Suppressor macrophage (primary cell): Measurements from ENCODE around the gene C6orf132.

Experiments used
- DNase-seq, 4 experiments: peaks; one replicate each; pipeline ENCODE4 v3.0.0-alpha.2; 2020 to 2022

The C6orf132 gene

GRCh38 chr6:42103753-42104094 lies 38.7 kb downstream of the C6orf132 start:
- no peak for DNase-seq

GRCh38 chr6:42103216-42103615 lies 39.2 kb downstream of the C6orf132 start:
- DNase-seq, result no peak

DNA sequence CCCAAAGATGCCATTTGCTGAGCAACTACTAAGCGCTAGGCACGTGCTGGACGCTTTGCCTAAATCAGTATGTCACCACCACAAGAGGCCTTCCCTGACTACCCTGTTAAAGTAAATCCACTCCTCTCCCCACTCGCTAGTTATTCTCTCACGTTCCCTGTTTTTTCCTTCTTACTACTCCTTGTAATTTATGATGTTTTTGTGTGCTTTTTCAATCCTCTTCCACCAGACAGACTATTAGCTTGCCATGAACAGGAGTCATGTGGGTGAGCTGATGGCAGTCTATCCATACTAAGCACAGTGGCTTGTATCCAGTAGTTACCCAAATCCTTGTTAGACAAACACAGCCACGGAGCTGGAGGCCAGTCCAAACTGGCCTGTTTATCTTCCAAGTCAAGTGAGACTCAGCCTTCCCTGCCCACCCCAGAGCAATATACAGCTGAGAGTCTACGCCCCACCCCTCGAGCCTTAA lies 41.2 kb downstream of the C6orf132 start:
- DNase-seq, result no peak

DNA sequence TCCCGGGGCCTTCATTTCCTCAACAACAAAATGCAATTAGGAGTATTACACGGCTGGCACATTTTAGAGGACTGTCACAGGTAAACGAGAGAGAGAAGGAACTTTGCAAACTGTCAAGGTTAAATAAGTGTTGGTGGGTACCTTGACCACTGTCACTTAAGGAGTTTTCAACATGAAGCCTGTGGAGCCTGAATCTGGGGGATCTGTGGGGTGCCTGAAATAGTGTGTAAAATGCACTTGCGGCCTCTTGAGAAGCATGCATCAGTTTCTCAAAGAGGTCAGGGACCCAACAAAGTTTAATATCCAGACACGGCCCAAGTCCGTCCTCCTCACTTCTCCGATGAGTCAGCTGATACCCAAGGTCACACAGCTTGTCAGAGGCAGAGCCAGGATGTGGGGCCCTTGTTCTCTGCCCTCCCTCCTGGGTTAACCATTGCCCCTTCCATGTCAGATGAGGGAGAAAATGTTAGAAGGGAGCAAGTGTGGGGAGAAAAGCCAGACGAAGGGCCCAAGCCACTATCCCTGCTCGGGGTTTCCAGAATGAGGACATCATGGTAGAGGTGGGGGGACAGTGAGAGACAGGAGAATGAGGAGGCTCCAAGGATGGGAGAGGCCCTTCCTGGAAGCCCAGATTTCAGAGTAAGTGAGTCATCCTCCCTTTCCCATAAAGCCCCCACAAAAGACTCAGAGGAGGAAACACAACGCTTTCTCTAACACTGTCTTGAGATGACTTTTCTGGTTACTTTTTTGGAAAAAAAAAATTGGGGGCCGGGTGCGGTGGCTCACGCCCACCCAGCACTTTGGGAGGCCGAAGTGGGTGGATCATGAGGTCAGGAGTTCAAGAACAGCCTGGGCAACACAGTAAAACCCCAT lies 42.2 kb downstream of the C6orf132 start:
- DNase-seq, result no peak

- no peak for DNase-seq
Observed at GRCh38 chr6:42099340-42100028, 42.9 kb downstream of the C6orf132 start.

DNA sequence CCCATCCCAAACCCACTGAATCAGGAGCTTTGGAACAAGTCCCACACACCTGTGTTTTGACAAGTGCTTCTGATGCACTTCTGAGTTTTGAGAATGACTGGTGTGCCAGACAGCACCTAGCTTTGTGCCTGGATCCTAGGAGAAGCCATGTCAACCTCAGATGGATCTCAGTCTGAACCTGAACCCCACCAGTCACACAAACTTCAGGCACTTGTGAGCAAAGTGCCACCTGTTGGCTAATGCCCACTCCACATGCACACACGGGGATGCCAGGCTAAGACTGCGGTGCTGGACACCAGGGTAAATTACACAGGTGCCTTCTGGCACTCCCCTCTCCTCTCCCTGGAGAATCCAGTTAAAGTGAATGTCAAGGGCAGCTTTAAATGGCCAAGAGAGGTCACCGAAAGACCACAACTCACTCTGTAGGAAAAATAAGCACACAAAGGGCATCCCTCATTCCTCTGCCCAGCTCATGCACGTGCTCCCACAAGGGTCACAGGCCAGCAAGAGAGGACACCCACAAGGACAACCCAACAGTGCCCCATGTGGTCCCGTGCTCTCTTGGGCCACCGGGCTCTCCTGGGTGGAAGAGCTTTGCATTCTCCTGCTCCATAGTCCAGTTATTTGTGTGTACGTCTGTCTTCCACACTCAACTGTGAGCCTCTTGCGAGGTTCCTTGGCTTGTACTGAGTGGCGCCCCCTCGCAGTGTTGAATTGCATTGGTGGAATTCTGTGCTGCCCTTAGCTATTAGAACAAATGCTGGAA lies 46.5 kb downstream of the C6orf132 start:
- DNase-seq, result no peak

- no peak for DNase-seq
Observed at GRCh38 chr6:42095094-42095493, 47.3 kb downstream of the C6orf132 start.

DNA sequence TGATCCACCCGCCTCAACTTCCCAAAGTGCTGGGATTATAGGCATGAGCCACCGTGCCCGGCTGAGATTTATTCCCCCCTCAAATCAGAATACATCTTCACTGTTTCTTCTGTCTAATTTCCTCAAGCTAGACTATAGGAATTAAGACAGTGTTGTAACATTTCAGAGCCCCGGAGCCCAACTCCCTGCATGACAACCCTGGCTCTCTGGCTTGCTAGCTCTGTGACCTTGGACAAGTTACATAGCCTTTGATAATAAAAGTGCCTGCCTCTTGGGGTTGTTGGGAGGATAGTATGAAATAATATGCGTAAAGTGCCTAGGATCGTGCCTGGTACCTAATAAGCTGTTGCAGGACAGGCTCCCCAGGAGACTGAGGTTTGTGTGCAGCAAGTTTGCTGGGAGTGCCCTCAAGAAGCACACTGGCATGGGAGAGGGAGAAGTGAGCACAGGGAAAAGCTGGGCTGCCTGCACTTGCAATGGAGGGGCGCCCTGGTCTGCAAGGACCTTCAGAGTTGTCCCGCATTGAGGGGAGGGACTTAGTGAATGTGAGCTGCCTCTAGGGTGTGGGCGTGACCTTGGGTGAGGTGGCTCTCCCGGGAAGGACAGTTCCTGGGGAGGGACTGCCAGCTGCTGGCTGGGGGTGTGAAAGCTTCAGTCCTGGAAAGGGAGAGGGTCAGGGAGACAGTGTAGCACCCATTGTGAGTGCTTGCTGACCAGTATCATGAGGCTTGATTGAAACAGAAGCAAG lies 48.7 kb downstream of the C6orf132 start:
- DNase-seq, result no peak

DNA sequence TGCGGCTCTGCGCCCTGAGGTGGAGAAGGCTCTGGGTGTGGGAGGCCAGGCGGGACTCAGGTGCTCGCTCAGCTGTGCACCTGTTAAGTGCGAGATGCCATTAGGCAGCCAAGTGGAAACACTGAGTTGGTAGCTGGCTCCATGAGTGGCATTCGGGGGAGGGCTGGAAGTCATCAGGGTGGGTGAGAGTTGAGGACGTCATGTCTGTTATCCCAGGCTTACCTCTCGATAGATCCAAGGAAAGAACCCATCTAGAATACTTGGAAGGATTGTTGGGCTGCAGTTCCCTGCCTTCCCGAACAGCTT lies 50.7 kb downstream of the C6orf132 start:
- DNase-seq, result no peak

GRCh38 chr6:42090819-42091717 lies 51.4 kb downstream of the C6orf132 start:
- no peak for DNase-seq

DNA sequence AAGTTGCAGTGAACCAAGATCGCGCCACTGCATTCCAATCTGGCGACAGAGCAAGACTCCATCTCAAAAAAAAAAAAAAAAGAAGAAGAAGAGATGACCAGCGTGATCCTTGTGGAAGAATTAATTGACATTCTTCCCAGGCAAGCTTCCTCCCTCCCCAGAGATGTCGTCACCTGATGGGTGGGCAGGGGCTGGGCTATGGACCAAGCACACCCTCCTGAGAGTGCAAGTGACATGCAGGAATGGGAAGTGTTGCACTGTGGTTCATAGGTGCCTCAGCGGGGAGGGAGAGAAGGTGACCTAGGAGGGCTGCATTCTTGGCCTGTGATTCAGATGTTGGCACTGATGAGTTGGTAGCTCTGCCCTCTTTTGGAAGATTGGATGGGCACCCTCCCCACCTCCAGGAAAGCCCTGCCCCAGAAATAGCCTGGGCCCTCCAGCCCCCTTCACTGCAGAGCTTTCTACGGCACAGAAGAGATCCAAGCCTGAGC lies 54.3 kb downstream of the C6orf132 start:
- DNase-seq, result no peak

- no peak for DNase-seq
Observed at GRCh38 chr6:42086046-42087035, 56.1 kb downstream of the C6orf132 start.

DNA sequence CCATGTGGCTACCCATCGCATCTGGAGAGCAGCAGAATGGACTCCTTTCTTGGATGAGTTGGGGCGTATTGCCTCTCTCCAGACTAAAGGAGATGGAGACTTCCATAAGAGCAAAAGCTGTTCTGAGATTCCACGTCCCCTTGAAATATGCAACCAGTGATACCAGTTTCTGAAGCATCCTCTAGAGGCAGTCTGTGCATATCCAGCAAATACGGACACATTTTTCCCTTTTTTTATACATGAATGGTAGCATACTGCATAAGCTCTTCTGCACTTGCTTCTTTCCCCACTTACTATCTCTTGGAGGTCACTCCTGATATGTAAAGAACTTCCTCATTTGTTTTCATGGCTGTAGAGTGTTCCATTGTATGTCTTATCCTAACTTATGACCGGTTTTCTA lies 57.5 kb downstream of the C6orf132 start:
- DNase-seq, result no peak

GRCh38 chr6:42083530-42083929 lies 58.9 kb downstream of the C6orf132 start:
- DNase-seq, result no peak

DNA sequence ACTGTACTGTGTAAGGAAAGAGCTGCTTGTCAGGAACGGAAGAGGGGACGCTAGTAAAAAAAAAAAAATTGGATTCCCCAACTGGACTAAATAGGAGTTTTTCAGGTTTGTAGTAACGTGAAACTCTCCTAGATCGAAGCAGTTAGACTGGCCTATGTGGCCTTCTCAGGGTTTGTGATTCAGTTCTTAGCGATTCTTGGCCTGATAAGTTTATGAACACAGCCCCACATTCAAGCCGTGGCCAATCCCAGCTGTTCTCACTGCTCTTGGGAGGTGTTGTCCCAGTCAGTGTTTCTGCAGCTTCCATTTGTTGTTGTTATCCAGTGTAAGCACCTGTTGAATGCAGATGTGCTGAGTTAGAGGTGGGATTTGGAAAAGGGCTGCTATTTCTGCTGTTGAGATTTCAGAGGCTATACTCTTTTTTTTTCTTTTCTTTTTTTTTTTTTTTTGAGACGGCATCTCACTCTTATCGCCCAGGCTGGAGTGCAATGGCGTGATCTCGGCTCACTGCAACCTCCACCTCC lies 62.4 kb downstream of the C6orf132 start:
- no peak for DNase-seq

GRCh38 chr6:42078386-42078785 lies 64.0 kb downstream of the C6orf132 start:
- no peak for DNase-seq

GRCh38 chr6:42075159-42075838 lies 67.1 kb downstream of the C6orf132 start:
- peak; percentile 70 to 88 (median 82) for DNase-seq

DNA sequence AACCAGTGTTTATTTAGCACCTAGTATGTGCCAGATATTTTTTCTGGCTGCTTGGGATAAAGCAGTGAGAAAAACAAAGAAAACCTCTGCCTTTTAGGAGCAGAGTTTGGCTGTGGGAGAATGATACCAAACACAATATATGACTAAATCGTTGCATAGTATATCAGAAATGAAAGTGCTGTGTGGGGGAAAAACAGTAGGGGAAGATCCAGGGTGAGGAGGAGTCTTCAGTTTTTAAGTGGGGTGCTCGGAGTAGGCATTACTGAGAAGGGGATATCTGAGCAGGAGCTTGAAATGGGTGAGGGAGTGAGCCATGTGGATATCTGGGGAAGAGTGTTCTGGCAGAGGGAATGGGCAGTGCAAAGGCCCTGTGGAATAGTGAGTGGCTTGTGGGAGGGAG lies 69.1 kb downstream of the C6orf132 start:
- no peak for DNase-seq

DNA sequence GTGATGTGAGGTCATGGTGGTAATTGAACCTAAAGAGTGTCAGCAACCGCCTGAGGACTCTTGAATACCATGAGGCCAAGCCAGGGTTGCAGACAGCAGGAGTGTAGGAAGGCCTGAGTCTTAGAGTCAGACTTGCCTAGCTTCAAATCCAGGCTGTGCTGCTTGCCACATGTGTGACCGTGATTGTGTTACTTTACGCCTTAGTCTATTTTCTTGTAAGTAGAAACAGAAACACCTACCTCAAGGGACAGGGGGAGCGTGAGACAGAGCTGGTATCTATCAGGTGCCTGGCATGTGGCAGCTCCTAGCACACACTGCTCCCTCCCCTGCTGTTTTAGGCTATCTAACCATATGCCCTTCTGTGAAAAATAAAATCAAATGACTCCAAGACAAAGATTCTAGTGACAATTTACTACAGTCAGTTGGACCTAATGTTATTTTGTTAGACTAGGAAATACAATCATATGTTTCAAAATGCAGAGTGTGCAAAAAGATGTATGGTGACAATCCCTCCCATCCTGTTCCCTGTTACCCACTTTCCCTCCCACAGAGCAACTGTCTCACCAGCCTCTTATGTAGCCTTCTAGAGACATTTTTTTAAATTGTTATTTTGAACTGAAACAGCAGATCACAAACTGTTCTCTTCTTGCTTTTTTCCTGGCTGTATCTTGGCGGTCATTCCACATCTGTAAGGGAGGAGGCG lies 70.4 kb downstream of the C6orf132 start:
- no peak for DNase-seq
